ENCODE results near the gene ABCA3.
A peak's percentile ranks its signal among the peaks of the same experiment; 100 is the strongest.

ABCA3 gene

GRCh38 chr16:2299121-2299914, 41.2 kb downstream of the ABCA3 start:
- no peak for DNase-seq (ENCODE audit: low read depth)
- no peak overlapping the region for H3K4me3 ChIP-seq (ENCODE audit: low read depth, low read length)
- TF ChIP-seq CTCF (IDR thresholded peaks at IDR 0.05; ENCODE audit: low read depth, low read length) = no peak
- TF ChIP-seq POLR2A (IDR thresholded peaks at IDR 0.05; ENCODE audit: extremely low read depth, insufficient read length) = no peak

GRCh38 chr16:2298621-2299020, 41.9 kb downstream of the ABCA3 start:
- H3K4me3 ChIP-seq (ENCODE audit: low read depth, low read length) = no peak overlapping the region
- TF ChIP-seq CTCF (IDR thresholded peaks at IDR 0.05; ENCODE audit: low read depth, low read length) = no peak
- TF ChIP-seq MYC (IDR thresholded peaks at IDR 0.05; ENCODE audit: low read depth, low read length) = no peak
- TF ChIP-seq MAX (IDR thresholded peaks at IDR 0.05; ENCODE audit: low read depth, low read length) = no peak
- no peak for TF ChIP-seq POLR2A (IDR thresholded peaks at IDR 0.05; ENCODE audit: extremely low read depth, insufficient read length)
- DNase-seq (ENCODE audit: low read depth) = no peak

- TF ChIP-seq MAX (IDR thresholded peaks at IDR 0.05; ENCODE audit: low read depth, low read length) (no peak), CTCF (IDR thresholded peaks at IDR 0.05; ENCODE audit: low read depth, low read length) (no peak), POLR2A (IDR thresholded peaks at IDR 0.05; ENCODE audit: extremely low read depth, insufficient read length) (no peak), MYC (IDR thresholded peaks at IDR 0.05; ENCODE audit: low read depth, low read length) (no peak)
- H3K4me3 ChIP-seq (ENCODE audit: low read depth, low read length) = no peak overlapping the region
- no peak for DNase-seq (ENCODE audit: low read depth)
These were observed 43.0 kb downstream of the ABCA3 start for GRCh38 chr16:2297506-2297860.

- no peak overlapping the region for H3K4me3 ChIP-seq (ENCODE audit: low read depth, low read length)
- peak; percentile 62 for TF ChIP-seq CTCF (IDR thresholded peaks at IDR 0.05; ENCODE audit: low read depth, low read length)
- no peak for TF ChIP-seq MAX (IDR thresholded peaks at IDR 0.05; ENCODE audit: low read depth, low read length)
- DNase-seq (ENCODE audit: low read depth) = peak; percentile 56
These were observed 43.6 kb downstream of the ABCA3 start for GRCh38 chr16:2296661-2297505.

GRCh38 chr16:2295056-2295798, 45.3 kb downstream of the ABCA3 start:
- H3K4me3 ChIP-seq (ENCODE audit: low read depth, low read length) = no peak overlapping the region
- no peak for TF ChIP-seq POLR2A (IDR thresholded peaks at IDR 0.05; ENCODE audit: extremely low read depth, insufficient read length)
- TF ChIP-seq CTCF (IDR thresholded peaks at IDR 0.05; ENCODE audit: low read depth, low read length) = no peak
- peak; percentile 81 for TF ChIP-seq MYC (IDR thresholded peaks at IDR 0.05; ENCODE audit: low read depth, low read length)
- TF ChIP-seq MAX (IDR thresholded peaks at IDR 0.05; ENCODE audit: low read depth, low read length) = peak; percentile 96
- peak; percentile 67 for DNase-seq (ENCODE audit: low read depth)
